Naive thymus-derived CD8-positive, alpha-beta T cell (primary cell): ENCODE results near the gene CSN1S1. TPM values are rescaled to one million over a fixed set of nuclear protein-coding genes. Genes with fewer than 3 reads are reported as not detected.
"Not testable (repeated sequence)": the region's sequence is repeated elsewhere in the genome, so short reads cannot be mapped to it uniquely, and the experiment has no call there.

Source experiments
- ATAC-seq, 2 donors: fragments of 150-1000 bp; cut with Tn5 transposase in 1 of 2; sonication (Bioruptor Pico), chemical (Tn5 transposase) in 1 of 2; 1 replicate in 1 of 2; 2 replicates in 1 of 2; pipeline ENCODE4 v1.10.0; 2021; ENCODE audit warnings: mild to moderate bottlenecking in 2 of 2, moderate library complexity in 2 of 2
- POLR2A ChIA-PET: fragments of 350-600 bp; sonication (Branson Sonifier 250); formaldehyde crosslinking; loops from one replicate; lab custom pipeline; 2021; ENCODE audit warnings: antibody characterized with exemption; lab: Charles Lee
- DNase-seq, 10 donors: peaks; one replicate each; pipeline versions ENCODE4 v3.0.0 to v3.0.0-alpha.2; 2020 to 2022
- H3K27ac Mint-ChIP-seq, 10 donors: one replicate each; pipeline ENCODE4 v1.8.0; 2020 to 2022; ENCODE audit warnings: mild to moderate bottlenecking in 10 of 10, mixed read lengths in 10 of 10, moderate library complexity in 4 of 10, inconsistent platforms in 1 of 10
- H3K27me3 Mint-ChIP-seq, 5 donors: one replicate each; pipeline ENCODE4 v1.8.0; 2021 to 2022; ENCODE audit warnings: mixed read lengths in 5 of 5
- H3K36me3 Mint-ChIP-seq, 3 donors: one replicate each; pipeline ENCODE4 v1.8.0; 2020 to 2022; ENCODE audit warnings: mixed read lengths in 3 of 3, mild to moderate bottlenecking in 2 of 3, inconsistent platforms in 1 of 3
- H3K4me1 Mint-ChIP-seq, 4 donors: one replicate each; pipeline ENCODE4 v1.8.0; 2021 to 2022; ENCODE audit warnings: mixed read lengths in 4 of 4
- H3K4me3 Mint-ChIP-seq, 10 donors: one replicate each; pipeline ENCODE4 v1.8.0; 2020 to 2022; ENCODE audit warnings: mild to moderate bottlenecking in 10 of 10, mixed read lengths in 10 of 10, moderate library complexity in 6 of 10, inconsistent platforms in 1 of 10
- H3K9me3 Mint-ChIP-seq, 9 donors: one replicate each; pipeline ENCODE4 v1.8.0; 2020 to 2022; ENCODE audit warnings: mixed read lengths in 9 of 9, mild to moderate bottlenecking in 3 of 9, inconsistent platforms in 1 of 9, moderate library complexity in 1 of 9
- polyA plus RNA-seq, 3 donors: library from polyadenylated mRNA; unstranded; fragments of 300-500 nt; fragmentation: Illumina TruSeq; gene quantifications; one replicate each; pipeline ENCODE4 v1.2.3, GENCODE V29; 2021
- total RNA-seq, 8 experiments: library from RNA in 2 of 8; stranded (reverse) in 2 of 8; gene quantifications; one replicate each; pipeline ENCODE4 v1.2.3 and lab custom pipeline; 2021 to 2026

The CSN1S1 gene
- total RNA-seq: not detected
- not detected for polyA plus RNA-seq
- 0 reads per million in 6 experiments for total RNA-seq (lab: John Stamatoyannopoulos, UW)

- Mint-ChIP-seq H3K9me3 (no peaks in the 10 kb centered on the region), H3K4me3 (no peak within 1 kb of the TSS), H3K36me3 (no peaks in the 10 kb centered on the region), H3K4me1 (no peaks in the 10 kb centered on the region), H3K27ac (no peak within 1 kb of the TSS), H3K27me3 (peaks cover 0 to 4% (median 0%) of the 10 kb centered on the region in 5 donors)
- POLR2A ChIA-PET: no interaction called here
- no peak for DNase-seq
- ATAC-seq: no peak
These were observed at the start of gene CSN1S1 for GRCh38 chr4:69930768-69931167. CSN1S1 (plus strand) TSS chr4:69931068; CDS start chr4:69932556, 1,488 bp downstream.

GRCh38 chr4:69881173-69881773 lies 49.6 kb upstream of the CSN1S1 start:
- DNase-seq (peak in 8 of 10 donors; percentile 3 to 61 (median 33)), ATAC-seq (peak; percentile 78 to 80)
- peaks cover 0 to 5% (median 0%) of the 10 kb centered on the region in 3 donors for H3K36me3 Mint-ChIP-seq
- H3K27me3 Mint-ChIP-seq: peaks cover 0 to 3% (median 0%) of the 10 kb centered on the region in 5 donors
- H3K9me3 Mint-ChIP-seq: peaks cover 0 to 3% (median 0%) of the 10 kb centered on the region in 9 donors
- no peak overlapping the region for H3K27ac Mint-ChIP-seq
- POLR2A ChIA-PET: no interaction called here
- no peaks in the 10 kb centered on the region for H3K4me1 Mint-ChIP-seq
- H3K4me3 Mint-ChIP-seq: no peak overlapping the region

GRCh38 chr4:69882150-69882549 lies 48.7 kb upstream of the CSN1S1 start:
- Mint-ChIP-seq H3K27ac (no peak overlapping the region), H3K4me1 (no peaks in the 10 kb centered on the region), H3K27me3 (peaks cover 0 to 3% (median 0%) of the 10 kb centered on the region in 5 donors), H3K4me3 (no peak overlapping the region), H3K9me3 (peaks cover 0 to 3% (median 0%) of the 10 kb centered on the region in 9 donors), H3K36me3 (peaks cover 0 to 5% (median 0%) of the 10 kb centered on the region in 3 donors)
- DNase-seq (no peak), ATAC-seq (no peak)
- POLR2A ChIA-PET: no interaction called here

GRCh38 chr4:69888336-69888735 lies 42.5 kb upstream of the CSN1S1 start:
- Mint-ChIP-seq H3K9me3 (peaks cover 0 to 3% (median 0%) of the 10 kb centered on the region in 9 donors), H3K4me1 (peaks cover 0 to 6% (median 3%) of the 10 kb centered on the region in 4 donors), H3K36me3 (peaks cover 0 to 3% (median 0%) of the 10 kb centered on the region in 3 donors), H3K4me3 (no peak overlapping the region), H3K27ac (no peak overlapping the region), H3K27me3 (peaks cover 0 to 8% (median 4%) of the 10 kb centered on the region in 5 donors)
- ATAC-seq (no peak), DNase-seq (no peak)
- POLR2A ChIA-PET: no interaction called here

- Mint-ChIP-seq H3K27me3 (peaks cover 4 to 33% (median 11%) of the 10 kb centered on the region in 5 donors), H3K4me1 (no peaks in the 10 kb centered on the region), H3K27ac (no peak overlapping the region), H3K36me3 (no peaks in the 10 kb centered on the region), H3K4me3 (no peak overlapping the region), H3K9me3 (no peaks in the 10 kb centered on the region)
- DNase-seq (no peak), ATAC-seq (no peak)
- POLR2A ChIA-PET: no interaction called here
These were observed 36.7 kb upstream of the CSN1S1 start for GRCh38 chr4:69894186-69894585.

GRCh38 chr4:69894721-69895120 lies 36.1 kb upstream of the CSN1S1 start:
- Mint-ChIP-seq H3K4me1 (no peaks in the 10 kb centered on the region), H3K4me3 (no peak overlapping the region), H3K9me3 (no peaks in the 10 kb centered on the region), H3K27me3 (peaks cover 4 to 35% (median 11%) of the 10 kb centered on the region in 5 donors), H3K36me3 (no peaks in the 10 kb centered on the region), H3K27ac (no peak overlapping the region)
- POLR2A ChIA-PET: no interaction called here
- no peak for DNase-seq
- no peak for ATAC-seq

- H3K27ac Mint-ChIP-seq: no peak overlapping the region
- H3K36me3 Mint-ChIP-seq: no peaks in the 10 kb centered on the region
- H3K4me1 Mint-ChIP-seq: no peaks in the 10 kb centered on the region
- H3K9me3 Mint-ChIP-seq: no peaks in the 10 kb centered on the region
- no peak overlapping the region for H3K4me3 Mint-ChIP-seq
- no peak for DNase-seq
- H3K27me3 Mint-ChIP-seq: peaks cover 2 to 35% (median 9%) of the 10 kb centered on the region in 5 donors
- ATAC-seq: no peak
- POLR2A ChIA-PET: no interaction called here
These were observed 34.2 kb upstream of the CSN1S1 start for GRCh38 chr4:69896530-69897116.

- Mint-ChIP-seq H3K27me3 (peaks cover 3 to 20% (median 7%) of the 10 kb centered on the region in 5 donors), H3K27ac (no peak overlapping the region), H3K9me3 (peaks cover 0 to 1% (median 0%) of the 10 kb centered on the region in 9 donors), H3K36me3 (no peaks in the 10 kb centered on the region), H3K4me1 (no peaks in the 10 kb centered on the region), H3K4me3 (no peak overlapping the region)
- ATAC-seq (no peak), DNase-seq (no peak)
- POLR2A ChIA-PET: no interaction called here
These were observed 23.7 kb upstream of the CSN1S1 start for GRCh38 chr4:69907151-69907550.

- peaks cover 0 to 1% (median 0%) of the 10 kb centered on the region in 9 donors for H3K9me3 Mint-ChIP-seq
- H3K36me3 Mint-ChIP-seq: no peaks in the 10 kb centered on the region
- no peak overlapping the region for H3K4me3 Mint-ChIP-seq
- H3K4me1 Mint-ChIP-seq: no peaks in the 10 kb centered on the region
- POLR2A ChIA-PET: no interaction called here
- peak overlapping the region in 1 of 10 donors; percentile 32 for H3K27ac Mint-ChIP-seq
- DNase-seq (no peak), ATAC-seq (no peak)
- peaks cover 0 to 9% (median 2%) of the 10 kb centered on the region in 5 donors for H3K27me3 Mint-ChIP-seq
These were observed 21.7 kb upstream of the CSN1S1 start for GRCh38 chr4:69909195-69909594.

GRCh38 chr4:69910016-69910782 lies 20.7 kb upstream of the CSN1S1 start:
- H3K27me3 Mint-ChIP-seq: peaks cover 0 to 10% (median 0%) of the 10 kb centered on the region in 5 donors
- no peaks in the 10 kb centered on the region for H3K36me3 Mint-ChIP-seq
- ATAC-seq (no peak), DNase-seq (no peak)
- no peaks in the 10 kb centered on the region for H3K9me3 Mint-ChIP-seq
- H3K27ac Mint-ChIP-seq: no peak overlapping the region
- no peaks in the 10 kb centered on the region for H3K4me1 Mint-ChIP-seq
- POLR2A ChIA-PET: no interaction called here
- no peak overlapping the region for H3K4me3 Mint-ChIP-seq

- ATAC-seq (no peak), DNase-seq (no peak)
- POLR2A ChIA-PET: no interaction called here
- Mint-ChIP-seq H3K4me1 (no peaks in the 10 kb centered on the region), H3K9me3 (no peaks in the 10 kb centered on the region), H3K27me3 (peaks cover 0 to 17% (median 5%) of the 10 kb centered on the region in 5 donors), H3K36me3 (no peaks in the 10 kb centered on the region), H3K27ac (no peak overlapping the region), H3K4me3 (no peak overlapping the region)
These were observed 10.0 kb upstream of the CSN1S1 start for GRCh38 chr4:69920874-69921273.

- DNase-seq, ATAC-seq, POLR2A ChIA-PET, H3K27ac Mint-ChIP-seq, H3K9me3 Mint-ChIP-seq, H3K4me1 Mint-ChIP-seq, H3K4me3 Mint-ChIP-seq, H3K27me3 Mint-ChIP-seq, H3K36me3 Mint-ChIP-seq: not testable (repeated sequence)
These were observed 7.0 kb upstream of the CSN1S1 start for GRCh38 chr4:69923782-69924410.
